ENCODE measurements around the gene SNED1.

The SNED1 gene

DNA sequence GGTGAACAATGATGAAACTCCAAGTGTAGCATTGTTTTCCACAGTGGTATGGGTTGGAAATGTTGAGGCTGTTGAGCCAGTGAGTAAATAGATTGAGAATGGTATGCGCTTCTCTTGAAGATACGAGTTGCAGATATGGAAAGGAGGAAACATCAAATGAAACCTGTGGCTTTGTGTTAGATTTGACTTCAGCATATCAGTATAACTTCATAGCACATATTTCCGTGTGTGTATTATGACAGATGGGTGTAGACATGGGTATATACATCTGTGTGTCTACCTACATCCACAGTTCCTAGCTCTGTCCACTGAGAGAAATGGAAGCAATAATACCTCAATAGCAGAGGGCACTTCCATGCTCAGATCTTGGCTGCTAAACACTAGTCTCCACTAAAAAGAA is 8.0 kb downstream of the SNED1 start:
- DNase-seq (ENCODE audit: low read depth in 2 of 2) = no peak

DNA sequence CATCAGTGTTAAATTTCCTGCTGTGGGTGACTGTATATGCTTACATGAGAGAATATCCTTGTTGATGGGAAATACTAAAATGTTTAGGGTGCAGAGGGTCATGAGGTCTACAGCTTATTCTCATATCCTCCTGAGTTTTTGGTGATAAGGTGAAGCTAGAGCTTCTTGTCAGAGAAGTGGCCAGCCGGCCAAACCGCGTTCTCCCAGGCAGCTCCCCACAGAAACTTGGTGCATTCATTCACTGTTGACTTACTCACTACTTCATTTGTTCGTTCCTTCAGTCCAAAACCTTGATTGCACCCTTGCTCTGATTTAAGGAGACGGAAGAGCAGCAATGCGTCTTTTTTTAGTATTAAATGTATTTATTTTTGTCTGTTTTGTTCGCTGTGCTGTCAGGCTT is 8.7 kb downstream of the SNED1 start:
- DNase-seq (ENCODE audit: low read depth in 2 of 2) = no peak

DNA sequence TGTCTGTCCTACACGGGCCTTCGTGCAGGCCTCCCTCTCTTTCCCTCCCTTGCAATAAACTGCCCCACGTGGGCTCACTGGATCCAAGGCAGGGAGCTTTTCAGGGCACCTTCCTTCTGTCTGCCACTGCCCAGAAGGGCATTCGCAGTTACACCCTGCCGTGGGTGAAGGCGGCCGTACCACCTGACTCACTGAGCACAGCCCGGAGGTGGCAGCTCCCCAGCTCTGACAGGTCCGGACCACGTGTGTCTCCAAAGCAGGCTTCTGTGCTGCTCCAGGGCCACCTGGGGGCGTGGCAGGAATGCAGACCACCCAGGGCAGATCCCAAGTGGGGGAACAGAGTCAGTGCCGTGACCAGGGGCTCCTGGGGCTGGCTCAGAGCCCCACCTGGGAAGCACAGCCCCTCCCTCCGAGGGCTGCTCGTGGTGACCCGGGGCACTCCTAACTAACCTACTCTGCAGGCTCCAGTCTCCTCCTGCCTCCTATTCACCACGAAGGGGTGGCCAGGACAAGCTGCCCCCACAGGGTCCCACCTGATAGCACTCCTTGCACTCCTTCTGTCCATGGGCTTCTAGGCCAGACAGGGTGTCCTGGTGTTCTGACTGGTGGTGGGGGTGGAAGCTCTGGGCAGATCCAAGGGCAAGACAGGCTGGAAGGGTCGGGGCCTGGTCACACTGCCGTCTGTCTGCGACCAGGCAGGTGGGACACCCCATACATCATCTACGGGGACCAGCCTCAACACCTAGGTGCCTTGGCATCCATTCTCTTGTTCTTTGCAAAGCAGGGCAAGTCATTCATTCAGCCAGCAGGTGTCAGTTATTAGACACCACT is 9.7 kb downstream of the SNED1 start:
- DNase-seq (ENCODE audit: low read depth in 2 of 2) = no peak

DNA sequence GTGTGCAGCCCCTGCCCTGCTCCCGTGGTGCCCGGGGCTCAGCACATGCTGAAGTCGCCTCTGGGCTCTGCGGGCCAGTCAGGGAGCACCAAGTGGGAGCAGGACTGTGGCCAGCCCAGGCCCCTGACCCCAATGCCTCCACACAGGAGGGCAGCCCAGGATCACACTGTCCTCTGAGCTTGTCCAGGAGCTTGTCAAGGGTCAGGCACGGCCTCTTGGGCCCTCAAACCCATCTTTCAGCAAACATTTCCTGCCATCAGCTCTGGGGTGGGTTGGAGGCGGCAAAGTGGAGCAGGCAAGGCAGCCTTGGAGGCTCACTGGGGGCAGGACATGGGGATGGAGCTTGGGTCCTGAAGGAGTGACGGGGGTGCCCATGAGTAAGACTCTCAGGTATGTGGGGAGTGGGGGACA is 10.3 kb downstream of the SNED1 start:
- DNase-seq (ENCODE audit: low read depth in 2 of 2) = no peak

DNA sequence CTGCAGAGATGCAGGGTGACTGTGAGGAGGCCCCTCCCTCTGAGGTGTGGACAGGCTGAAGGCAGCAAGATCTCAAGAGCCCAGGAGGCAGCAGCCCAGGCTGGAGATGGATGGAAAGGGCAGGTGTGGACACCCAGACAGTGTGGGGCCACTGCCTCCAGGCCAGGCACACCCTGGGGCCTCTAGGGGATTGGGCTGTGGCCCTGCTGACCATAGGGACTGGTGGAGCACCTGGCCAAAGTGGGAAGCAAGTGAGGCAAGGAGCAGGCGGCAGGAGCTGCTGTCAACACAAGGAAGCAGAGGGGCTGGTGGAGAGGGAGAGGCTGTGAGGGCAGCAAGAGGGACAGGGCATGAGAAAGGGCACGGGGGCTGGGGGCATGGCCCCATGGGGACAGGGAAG is 10.8 kb downstream of the SNED1 start:
- DNase-seq (ENCODE audit: low read depth in 2 of 2) = no peak

DNA sequence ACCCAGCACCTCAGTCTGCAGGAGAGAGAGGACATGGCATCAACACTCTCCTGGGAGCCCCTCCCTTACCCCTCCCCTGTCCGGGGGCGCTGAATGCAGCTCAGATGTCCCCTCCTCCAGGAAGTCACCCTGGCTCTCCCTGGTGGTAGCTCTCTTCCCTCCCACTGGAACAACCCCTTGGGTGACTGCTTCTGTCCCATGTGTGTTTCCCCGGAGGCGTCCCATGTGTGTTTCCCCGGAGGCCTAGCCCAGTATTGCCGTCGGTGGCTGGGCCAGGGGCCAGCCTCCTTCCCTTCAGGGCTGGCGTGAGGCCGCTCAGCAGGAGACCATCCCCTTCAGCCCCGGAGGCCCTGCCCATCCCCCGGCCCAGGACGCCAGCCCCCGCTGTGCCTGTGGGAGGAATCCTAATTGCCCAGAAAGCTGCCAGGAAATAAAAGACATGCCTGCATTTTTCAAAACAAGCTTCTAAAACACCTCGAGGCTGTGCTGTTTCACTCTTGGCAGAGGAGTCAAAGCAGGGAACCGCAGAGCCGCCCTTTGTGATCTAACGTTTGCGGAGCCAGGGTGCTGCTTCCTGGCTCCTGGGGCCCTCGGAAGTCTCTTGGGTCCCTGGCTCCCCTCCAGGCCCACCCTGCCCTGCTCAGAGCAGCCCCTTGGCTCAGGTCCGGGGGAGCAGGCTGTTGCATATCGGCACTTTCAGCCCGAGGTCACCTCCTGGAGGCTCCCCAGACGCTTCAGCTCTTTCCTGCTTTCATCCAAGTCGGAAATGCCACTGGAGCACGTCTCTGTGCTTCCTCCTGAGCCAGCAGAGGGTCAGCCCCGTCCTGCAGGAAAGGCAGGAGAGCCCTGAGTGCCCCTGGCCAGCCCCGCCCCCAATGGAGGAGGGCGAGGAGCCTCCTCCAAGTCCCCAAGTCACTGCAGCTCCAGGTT is 11.4 kb downstream of the SNED1 start:
- no peak for DNase-seq (ENCODE audit: low read depth in 2 of 2)

DNA sequence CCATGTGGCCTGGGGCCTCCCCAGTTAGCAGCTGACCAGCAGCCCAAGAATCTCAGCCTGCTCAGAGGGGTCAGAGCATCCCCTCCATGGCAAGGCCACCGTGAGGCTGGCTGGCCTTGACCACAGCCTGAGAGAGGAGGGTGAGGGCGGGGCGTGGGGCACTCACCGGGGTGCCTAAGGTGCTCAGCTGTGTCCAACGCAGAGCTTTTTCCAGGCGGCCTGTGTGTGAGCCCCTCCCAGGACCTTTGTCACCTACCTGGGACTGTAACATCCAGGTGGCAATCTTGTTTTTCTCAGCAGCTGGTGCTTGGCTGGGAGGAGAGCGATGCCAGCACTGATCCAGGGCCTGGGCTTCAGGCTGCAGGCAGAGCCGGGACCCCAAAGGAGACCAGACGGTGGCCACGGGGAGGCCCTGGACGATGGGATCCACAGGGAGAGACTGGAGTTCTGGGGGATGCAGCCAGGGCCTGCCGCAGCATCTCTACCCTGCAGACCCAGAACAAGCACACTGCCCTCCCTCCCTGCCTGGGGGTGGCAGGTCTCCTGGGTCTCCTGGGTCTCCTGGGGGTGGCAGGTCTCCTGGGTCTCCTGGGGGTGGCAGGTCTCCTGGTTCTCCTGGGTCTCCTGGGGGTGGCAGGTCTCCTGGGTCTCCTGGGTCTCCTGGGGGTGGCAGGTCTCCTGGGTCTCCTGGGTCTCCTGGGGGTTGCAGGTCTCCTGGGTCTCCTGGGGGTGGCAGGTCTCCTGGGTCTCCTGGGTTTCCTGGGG is 12.3 kb downstream of the SNED1 start:
- DNase-seq (ENCODE audit: low read depth in 2 of 2) = no peak

DNA sequence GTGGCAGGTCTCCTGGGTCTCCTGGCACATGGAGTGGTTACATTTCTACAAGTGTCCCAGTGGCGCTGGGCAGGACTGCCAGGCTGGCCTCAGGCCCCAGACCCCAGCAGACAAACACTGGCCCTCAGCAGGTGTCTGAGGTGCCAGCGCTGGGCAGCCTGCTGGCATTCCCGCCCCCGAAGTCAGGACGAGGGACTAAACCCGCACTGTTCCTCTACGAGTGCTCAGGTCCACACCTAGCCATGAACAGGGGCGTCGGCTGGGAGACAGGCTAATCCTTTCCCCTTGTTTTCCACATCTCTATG is 12.8 kb downstream of the SNED1 start:
- no peak for DNase-seq (ENCODE audit: low read depth in 2 of 2)

DNA sequence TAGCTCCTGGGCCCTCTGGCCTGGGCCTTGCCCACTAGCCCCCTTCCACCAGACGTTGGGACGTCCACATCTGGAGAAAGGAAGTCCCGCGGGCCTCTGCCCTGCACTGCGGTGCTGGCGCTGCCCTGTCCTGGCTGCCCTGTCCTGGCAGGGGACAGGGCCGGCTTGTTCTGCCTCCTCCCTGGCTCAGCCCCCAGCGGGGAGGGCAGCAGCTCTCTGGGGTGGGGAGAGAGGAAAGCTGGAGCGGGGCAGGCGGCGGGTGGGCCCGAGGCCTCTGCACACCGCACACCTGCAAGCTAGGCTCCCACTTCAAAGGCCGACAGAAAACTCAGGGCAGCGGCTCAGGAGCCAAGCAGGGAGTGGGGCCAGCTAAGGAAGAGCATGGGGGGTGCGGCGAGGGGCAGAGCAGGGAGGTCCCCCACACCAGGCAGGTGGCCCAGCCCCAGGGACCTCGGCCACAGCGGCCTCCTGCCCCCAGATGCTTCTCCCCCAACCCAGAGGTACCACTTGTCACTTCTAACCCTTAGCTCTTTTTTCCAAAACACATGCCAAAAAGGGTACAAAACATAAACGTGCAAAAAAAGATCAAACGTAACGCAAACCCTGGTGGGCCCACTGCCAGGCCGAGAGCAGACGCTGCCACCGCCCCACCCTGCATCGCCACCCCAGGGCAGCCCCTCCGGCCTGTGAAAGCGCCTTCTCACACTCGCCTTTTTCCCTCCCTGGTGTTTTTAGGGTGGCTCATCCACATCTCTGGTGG is 13.5 kb downstream of the SNED1 start:
- no peak for DNase-seq (ENCODE audit: low read depth in 2 of 2)

DNA sequence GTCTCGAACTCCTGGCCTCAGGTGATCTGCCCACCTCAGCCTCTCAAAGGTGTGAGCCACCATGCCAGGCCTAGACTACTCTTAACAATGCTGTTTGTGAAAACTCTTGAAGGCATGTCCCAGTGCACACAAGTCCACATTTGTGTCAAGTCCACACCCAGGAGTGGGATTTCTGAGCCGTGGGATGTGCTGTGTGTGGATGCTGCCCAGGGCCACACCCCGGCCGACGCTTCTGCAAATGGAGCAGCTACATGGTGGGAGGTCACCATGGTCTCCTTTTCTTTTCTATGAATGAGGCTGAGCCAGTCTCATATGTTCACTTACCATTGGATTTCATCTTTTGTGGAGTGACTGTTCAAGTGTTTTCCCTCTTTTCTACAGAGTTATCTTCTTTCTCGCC is 15.8 kb downstream of the SNED1 start:
- no peak for DNase-seq (ENCODE audit: low read depth in 2 of 2)

DNA sequence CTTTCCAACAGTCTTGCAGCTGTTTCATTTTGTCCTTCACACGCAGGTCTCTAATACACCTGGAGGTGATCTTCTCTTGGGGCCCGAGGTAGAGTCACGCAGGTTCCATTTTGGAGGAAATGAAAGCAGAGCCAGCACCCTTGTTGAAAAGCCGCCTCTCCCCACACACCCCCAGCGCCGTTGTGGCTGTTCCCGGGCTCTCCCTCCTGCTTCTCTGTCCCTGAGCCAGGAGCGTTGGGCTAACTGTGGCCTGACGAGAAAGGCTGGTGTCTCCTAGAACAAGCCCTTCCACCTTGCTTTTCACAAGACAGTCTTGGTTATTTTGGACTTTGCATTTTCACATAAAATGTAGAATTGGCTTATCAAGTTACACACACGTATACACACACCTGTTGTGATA is 16.3 kb downstream of the SNED1 start:
- DNase-seq (ENCODE audit: low read depth in 2 of 2) = no peak

DNA sequence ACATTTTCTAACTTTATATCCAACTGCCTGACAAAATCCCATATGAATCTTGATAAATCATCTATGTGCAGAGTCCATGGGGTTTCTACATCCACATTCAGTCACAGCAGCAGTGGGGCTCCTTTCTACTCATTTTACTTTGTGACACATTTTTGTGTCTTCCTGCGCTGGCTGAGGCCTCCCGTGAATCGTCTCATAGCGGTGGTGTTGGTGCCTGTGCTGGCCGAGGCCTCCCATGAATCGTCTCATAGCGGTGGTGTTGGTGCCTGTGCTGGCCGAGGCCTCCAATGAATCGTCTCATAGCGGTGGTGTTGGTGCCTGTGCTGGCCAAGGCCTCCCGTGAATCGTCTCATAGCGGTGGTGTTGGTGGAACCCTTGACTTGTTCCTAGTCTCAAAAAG is 17.0 kb downstream of the SNED1 start:
- DNase-seq (ENCODE audit: low read depth in 2 of 2) = no peak

DNA sequence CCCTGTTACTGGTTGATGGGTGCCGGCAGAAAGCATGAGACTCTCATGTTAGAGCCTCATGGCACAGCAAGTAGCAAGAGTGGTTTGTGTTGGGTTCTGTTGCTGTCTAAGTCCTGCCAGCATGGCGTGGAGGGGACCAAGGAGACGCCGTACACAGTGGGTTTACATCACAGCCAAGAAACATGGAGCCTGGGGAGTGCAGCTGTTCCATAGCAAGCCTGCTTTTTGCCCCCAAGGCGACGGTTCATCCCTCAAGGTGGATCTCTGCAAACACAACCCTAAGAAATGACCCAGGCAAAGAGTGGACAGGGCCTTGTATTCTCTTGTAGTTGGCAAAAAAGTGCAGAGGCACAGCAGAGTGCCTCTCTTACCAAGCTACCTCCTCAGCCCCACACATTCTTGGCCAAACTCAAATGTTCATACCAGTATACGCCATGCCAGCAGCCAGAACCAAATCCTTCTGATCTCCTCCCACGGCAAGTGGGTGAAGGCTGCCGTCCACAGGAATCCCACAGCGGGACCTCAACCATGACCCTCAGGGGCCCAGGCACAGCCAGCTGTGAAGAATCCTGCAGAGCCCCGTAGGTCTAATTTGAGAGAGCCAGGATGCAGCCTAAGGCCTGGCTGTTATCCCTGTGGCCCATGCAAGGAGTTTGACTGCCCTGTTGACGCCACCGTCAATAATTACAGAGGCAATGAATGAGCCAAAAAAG is 19.0 kb downstream of the SNED1 start:
- DNase-seq (ENCODE audit: low read depth in 2 of 2) = no peak

DNA sequence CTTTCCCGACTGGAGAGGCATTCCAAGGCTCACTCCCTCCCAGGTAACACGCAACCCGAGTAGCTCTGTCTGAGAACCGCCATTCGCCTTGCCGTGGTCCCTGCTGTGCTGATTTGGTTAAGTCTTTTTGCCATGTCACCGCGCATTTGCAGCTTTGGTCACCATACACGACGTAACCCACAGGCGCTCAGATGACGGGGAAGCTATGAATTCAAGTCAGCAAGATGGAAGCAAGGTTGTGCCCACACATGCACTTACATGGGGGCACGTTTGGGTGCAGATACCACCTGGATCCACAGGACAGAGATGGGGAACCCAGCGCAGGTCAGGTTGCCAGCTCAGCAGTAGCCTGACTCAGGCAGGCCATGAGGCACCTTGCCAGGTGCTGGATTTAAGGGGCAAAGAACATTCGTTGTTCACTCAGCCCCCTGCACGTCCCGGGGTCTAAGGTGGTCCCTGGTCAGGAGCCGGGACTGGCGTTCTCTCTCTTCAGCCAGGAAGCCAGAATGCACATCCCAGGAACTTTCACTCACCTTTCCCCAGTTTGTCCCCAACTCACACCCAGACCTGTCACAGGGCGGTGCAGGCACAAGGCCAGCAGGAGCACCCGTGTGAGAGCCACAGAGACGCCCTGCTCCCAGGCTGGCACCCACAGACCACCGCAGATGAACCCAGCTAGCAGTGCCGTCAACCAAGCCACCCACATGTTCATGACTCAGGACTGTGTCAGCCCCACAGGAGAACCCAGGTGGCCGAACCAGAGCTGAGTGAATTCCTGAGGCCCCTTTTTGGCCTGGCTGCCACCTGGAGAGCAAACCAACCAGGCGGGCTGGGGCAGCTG is 19.9 kb downstream of the SNED1 start:
- no peak for DNase-seq (ENCODE audit: low read depth in 2 of 2)

DNA sequence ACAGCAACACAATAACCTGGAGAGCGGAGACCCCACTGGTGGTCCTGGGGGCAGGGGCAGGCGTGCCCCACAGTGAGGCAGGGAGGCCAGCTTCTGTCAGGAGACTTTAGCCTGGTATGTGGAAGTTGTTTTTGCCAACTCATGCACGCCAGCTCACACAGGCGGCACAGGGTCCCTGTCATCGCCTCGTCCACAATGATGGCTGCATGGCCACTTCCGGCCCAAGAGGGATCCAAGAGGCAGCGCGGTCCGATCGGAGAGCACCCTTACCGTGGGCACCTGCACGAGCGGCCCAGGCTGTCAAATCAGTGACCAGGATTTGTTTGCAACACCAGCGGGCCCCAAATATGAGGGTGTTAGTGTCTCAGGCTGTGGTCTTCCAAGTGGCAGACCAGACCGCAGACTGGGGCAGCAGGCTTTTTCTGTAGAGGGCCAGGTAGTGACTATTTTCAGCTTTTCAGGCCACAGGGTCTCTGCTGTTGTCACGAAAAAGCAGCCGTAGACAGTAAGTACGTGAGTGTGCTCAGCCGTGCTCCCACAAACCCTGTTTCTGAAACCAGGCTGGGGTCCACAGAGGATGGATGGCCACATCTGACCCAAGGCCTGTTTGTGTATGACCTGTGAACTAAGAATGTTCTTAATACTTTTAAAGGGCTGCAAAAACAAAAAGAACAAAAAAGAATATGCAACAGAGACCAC is 21.2 kb downstream of the SNED1 start:
- no peak for DNase-seq (ENCODE audit: low read depth in 2 of 2)

DNA sequence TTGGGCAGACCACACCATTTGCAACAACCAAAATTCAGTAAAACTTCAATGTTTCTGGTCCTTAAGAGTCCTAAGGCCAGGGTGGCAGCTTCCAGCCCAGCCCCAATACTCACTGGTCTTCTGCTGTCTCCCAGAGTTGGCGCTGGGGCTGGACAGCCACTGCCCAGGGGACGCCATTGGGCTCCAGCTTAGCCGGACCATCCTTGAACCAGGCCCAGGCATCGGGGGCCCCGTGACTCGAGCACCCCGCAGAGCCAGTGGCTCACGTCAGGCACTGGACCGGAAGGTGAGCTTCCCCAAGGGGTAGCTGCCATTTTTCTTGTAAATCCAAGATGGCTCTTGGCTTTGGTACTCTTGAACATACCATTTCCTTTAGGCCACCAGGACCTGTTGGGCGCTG is 21.8 kb downstream of the SNED1 start:
- no peak for DNase-seq (ENCODE audit: low read depth in 2 of 2)

DNA sequence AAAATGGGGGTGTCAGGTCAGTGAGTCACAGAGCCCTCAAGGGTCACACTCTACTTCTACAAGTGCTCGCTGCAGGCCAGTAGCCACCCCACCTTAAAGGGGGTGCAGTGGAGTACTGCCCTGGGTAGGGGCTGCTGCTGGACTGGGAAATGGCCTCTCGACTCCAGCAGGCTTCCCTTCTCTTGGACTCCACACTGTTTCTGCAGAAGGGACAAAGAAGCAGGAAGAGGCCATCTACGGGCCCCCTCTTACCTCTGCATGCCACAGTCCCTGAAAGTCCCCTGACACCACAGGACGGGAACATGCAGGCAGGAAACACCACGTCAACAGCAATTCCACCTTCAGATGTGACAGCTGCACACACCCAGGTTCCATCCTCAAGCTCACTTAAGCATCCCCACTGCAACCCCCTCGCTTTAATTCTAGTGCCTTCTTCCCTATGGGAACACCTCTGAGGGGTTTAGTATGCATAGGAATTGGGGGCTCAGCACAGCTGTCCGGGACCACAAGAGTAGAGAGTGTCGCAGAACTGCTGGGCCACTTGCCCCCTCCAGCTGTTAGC is 22.3 kb downstream of the SNED1 start:
- DNase-seq (ENCODE audit: low read depth in 2 of 2) = no peak

DNA sequence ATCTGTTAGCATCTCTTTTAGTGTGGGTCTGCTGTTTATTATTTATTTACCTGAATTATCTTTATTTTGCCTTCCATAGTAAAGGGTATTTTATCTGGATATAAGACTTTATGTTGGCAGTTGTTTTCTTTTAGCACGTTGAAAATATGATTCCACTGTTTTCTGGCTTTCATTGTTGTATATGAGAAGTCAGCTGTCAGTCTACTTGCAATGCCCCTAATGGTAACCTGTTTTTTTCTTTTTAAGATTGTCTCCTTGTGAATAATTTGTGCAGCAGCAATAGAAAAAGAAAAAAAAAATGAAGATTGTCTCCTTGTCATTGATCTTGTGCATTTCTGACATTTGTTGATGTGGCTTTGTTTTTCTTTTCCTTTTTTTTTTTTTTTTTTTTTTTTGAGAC is 27.2 kb downstream of the SNED1 start:
- no peak for DNase-seq (ENCODE audit: low read depth in 2 of 2)
